OCI-LY7 (cell line): ENCODE measurements around the gene SLC7A7.
"Not testable (repeated sequence)": the region's sequence is repeated elsewhere in the genome, so short reads cannot be mapped to it uniquely, and the experiment has no call there.

Source experiments
- EZH2phosphoT487 ChIP-seq: fragments of 200-600 bp; sonication (generic); IDR thresholded peaks from 2 replicates; pipeline ENCODE4 v1.6.1; 2018; ENCODE audit warnings: low read depth, borderline replicate concordance, mild to moderate bottlenecking, mixed run types, antibody characterized with exemption, low read length, moderate library complexity, mixed read lengths
- TF ChIP-seq, protein P1 (sequence below): fragments of 200-600 bp; sonication (generic); conservative IDR thresholded peaks from 2 replicates; pipeline ENCODE4 v1.5.1; 2014; ENCODE audit warnings: mild to moderate bottlenecking, antibody characterized with exemption, low read length, moderate library complexity, mixed read lengths

DNA sequence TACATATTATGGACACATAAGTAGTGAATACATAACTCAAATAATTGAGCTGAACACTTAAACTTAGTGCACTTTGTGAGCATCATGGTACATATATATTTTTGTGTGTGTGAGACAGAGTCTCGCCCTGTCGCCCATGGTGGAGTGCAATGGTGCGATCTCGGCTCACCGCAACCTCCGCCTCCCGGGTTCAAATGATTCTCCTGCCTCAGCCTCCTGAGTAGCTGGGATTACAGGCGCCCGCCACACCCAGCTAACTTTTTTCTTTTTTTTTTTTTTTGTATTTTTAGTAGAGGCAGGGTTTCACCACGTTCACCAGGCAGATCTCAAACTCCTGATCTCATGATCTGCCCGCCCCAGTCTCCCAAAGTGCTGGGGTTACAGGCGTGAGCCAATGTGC, 36.9 kb upstream of the SLC7A7 start:
- TF ChIP-seq, protein P1, sequence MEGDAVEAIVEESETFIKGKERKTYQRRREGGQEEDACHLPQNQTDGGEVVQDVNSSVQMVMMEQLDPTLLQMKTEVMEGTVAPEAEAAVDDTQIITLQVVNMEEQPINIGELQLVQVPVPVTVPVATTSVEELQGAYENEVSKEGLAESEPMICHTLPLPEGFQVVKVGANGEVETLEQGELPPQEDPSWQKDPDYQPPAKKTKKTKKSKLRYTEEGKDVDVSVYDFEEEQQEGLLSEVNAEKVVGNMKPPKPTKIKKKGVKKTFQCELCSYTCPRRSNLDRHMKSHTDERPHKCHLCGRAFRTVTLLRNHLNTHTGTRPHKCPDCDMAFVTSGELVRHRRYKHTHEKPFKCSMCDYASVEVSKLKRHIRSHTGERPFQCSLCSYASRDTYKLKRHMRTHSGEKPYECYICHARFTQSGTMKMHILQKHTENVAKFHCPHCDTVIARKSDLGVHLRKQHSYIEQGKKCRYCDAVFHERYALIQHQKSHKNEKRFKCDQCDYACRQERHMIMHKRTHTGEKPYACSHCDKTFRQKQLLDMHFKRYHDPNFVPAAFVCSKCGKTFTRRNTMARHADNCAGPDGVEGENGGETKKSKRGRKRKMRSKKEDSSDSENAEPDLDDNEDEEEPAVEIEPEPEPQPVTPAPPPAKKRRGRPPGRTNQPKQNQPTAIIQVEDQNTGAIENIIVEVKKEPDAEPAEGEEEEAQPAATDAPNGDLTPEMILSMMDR, result not testable (repeated sequence)
- not testable (repeated sequence) for TF ChIP-seq EZH2phosphoT487
